IMR-90 (cell line): Measurements from ENCODE around the gene LGALS4. TPM values are rescaled to one million over a fixed set of nuclear protein-coding genes. Genes with fewer than 3 reads are reported as not detected.
A peak's percentile ranks its signal among the peaks of the same experiment; 100 is the strongest.

Source experiments
- ATAC-seq: fragments of 200-7000 bp; cut with Tn5 transposase; 2 replicates; pipeline ENCODE4 v1.9.1; 2020; ENCODE audit warnings: low read depth, mild to moderate bottlenecking, moderate library complexity
- BruUV-seq: library from RNA; stranded (reverse); fragments of 400-500 nt; replicated peaks from 2 replicates; lab custom pipeline; 2021; lab: Mats Ljungman, UMichigan
- CTCF ChIA-PET: fragments of 300-600 bp; formaldehyde crosslinking; extraction: SDS; loops from one replicate; lab custom pipeline; 2021; ENCODE audit warnings: antibody characterized with exemption; lab: Yijun Ruan, JAX
- POLR2A ChIA-PET: fragments of 300-600 bp; sonication (Branson Sonifier 250); formaldehyde crosslinking; loops from one replicate; lab custom pipeline; 2022; ENCODE audit warnings: antibody characterized with exemption; ENCODE audit not compliant: unreplicated experiment; lab: Charles Lee
- DNase-seq: peaks from one replicate; pipeline ENCODE4 v3.0.0; 2013
- H2AFZ ChIP-seq: replicated peaks from 2 replicates; pipeline ENCODE3; 2013; ENCODE audit warnings: low read length, mild to moderate bottlenecking; ENCODE audit not compliant: poor library complexity
- H2AK5ac ChIP-seq: 2 replicates; pipeline ENCODE4 v1.6.1; 2013; ENCODE audit warnings: low read depth, low read length, inconsistent platforms
- H2AK9ac ChIP-seq: replicated peaks from 2 replicates; pipeline ENCODE3; 2013; ENCODE audit warnings: mild to moderate bottlenecking, low read depth, low read length, moderate library complexity; ENCODE audit not compliant: poor library complexity
- H2BK120ac ChIP-seq: 2 replicates; pipeline ENCODE4 v1.6.1; 2013; ENCODE audit warnings: low read depth, low read length, inconsistent platforms
- H2BK15ac ChIP-seq: 3 replicates; pipeline ENCODE4 v1.6.1; 2013; ENCODE audit warnings: low read depth, low read length, inconsistent platforms
- H2BK20ac ChIP-seq: 2 replicates; pipeline ENCODE4 v1.6.1; 2013; ENCODE audit warnings: low read depth, mild to moderate bottlenecking, inconsistent platforms, low read length, moderate library complexity
- H2BK5ac ChIP-seq: 2 replicates; pipeline ENCODE4 v1.6.1; 2013; ENCODE audit warnings: mild to moderate bottlenecking, low read depth, low read length, inconsistent platforms; ENCODE audit not compliant: poor library complexity, severe bottlenecking
- H3K14ac ChIP-seq: replicated peaks from 2 replicates; pipeline ENCODE4 v1.6.1; 2013; ENCODE audit warnings: low read depth, low read length, inconsistent platforms
- H3K18ac ChIP-seq: 2 replicates; pipeline ENCODE4 v1.6.1; 2013; ENCODE audit warnings: low read depth, low read length, control low read depth
- H3K23ac ChIP-seq: 2 replicates; pipeline ENCODE4 v1.6.1; 2013; ENCODE audit warnings: low read depth, low read length, inconsistent platforms
- H3K27ac ChIP-seq: 2 replicates; pipeline ENCODE4 v1.5.1; 2013; ENCODE audit warnings: mild to moderate bottlenecking, control low read depth, low read length; ENCODE audit not compliant: insufficient read depth
- H3K27me3 ChIP-seq: 2 replicates; pipeline ENCODE4 v1.6.1; 2013; ENCODE audit warnings: low read length; ENCODE audit not compliant: control insufficient read depth, insufficient read depth
- H3K36me3 ChIP-seq: 2 replicates; pipeline ENCODE4 v1.6.1; 2013; ENCODE audit warnings: low read length, mixed read lengths; ENCODE audit not compliant: control insufficient read depth, insufficient read depth
- H3K4ac ChIP-seq: 2 replicates; pipeline ENCODE4 v1.6.1; 2013; ENCODE audit warnings: low read depth, low read length, inconsistent platforms
- H3K4me1 ChIP-seq: 2 replicates; pipeline ENCODE4 v1.6.1; 2013; ENCODE audit warnings: low read length, mixed read lengths; ENCODE audit not compliant: control insufficient read depth, insufficient read depth
- H3K4me2 ChIP-seq: 2 replicates; pipeline ENCODE4 v1.6.1; 2013; ENCODE audit warnings: low read depth, mild to moderate bottlenecking, control low read depth, low read length, moderate library complexity
- H3K4me3 ChIP-seq: 2 replicates; pipeline ENCODE4 v1.5.1; 2013; ENCODE audit warnings: low read depth, mild to moderate bottlenecking, control low read depth, low read length, moderate library complexity; ENCODE audit not compliant: insufficient read depth
- H3K56ac ChIP-seq: 2 replicates; pipeline ENCODE4 v1.6.1; 2013; ENCODE audit warnings: low read length, inconsistent platforms; ENCODE audit not compliant: insufficient read depth; ENCODE audit errors: extremely low read depth
- H3K79me1 ChIP-seq, 2 experiments: 2 replicates each; pipeline ENCODE4 v1.6.1; 2013; ENCODE audit warnings: low read length in 2 of 2, inconsistent platforms in 1 of 2, low read depth in 1 of 2
- H3K9ac ChIP-seq: 2 replicates; pipeline ENCODE4 v1.6.1; 2013; ENCODE audit warnings: low read depth, low read length, control low read depth
- H3K9me1 ChIP-seq: 2 replicates; pipeline ENCODE4 v1.6.1; 2013; ENCODE audit warnings: low read length, inconsistent platforms; ENCODE audit not compliant: insufficient read depth
- H3K9me3 ChIP-seq: 2 replicates; pipeline ENCODE4 v1.6.1; 2013; ENCODE audit warnings: low read length; ENCODE audit not compliant: control insufficient read depth, insufficient read depth
- H4K20me1 ChIP-seq: 2 replicates; pipeline ENCODE4 v1.6.1; 2013; ENCODE audit warnings: low read length, inconsistent platforms; ENCODE audit not compliant: insufficient read depth
- H4K5ac ChIP-seq: 2 replicates; pipeline ENCODE4 v1.6.1; 2013; ENCODE audit warnings: mild to moderate bottlenecking, low read depth, low read length, control low read depth
- H4K8ac ChIP-seq, 2 experiments: 2 replicates each; pipeline ENCODE4 v1.6.1; 2013; ENCODE audit warnings: low read depth in 2 of 2, low read length in 2 of 2, control low read depth in 1 of 2, inconsistent platforms in 1 of 2
- H4K91ac ChIP-seq: 2 replicates; pipeline ENCODE4 v1.6.1; 2013; ENCODE audit warnings: low read depth, low read length, inconsistent platforms; ENCODE audit not compliant: insufficient read depth
- BHLHE40 ChIP-seq: fragments of 150-350 bp; IDR thresholded peaks from 2 replicates; pipeline ENCODE4 v1.6.1; 2016; ENCODE audit warnings: mild to moderate bottlenecking, low read depth, low read length
- CEBPB ChIP-seq: IDR thresholded peaks from 2 replicates; pipeline ENCODE4 v1.6.1; 2012; ENCODE audit warnings: low read depth, low read length, improper control_type of control experiment
- CHD1 ChIP-seq: IDR thresholded peaks from 2 replicates; pipeline ENCODE4 v1.6.1; 2012; ENCODE audit warnings: low read depth, low read length, improper control_type of control experiment
- CTCF ChIP-seq: conservative IDR thresholded peaks from 2 replicates; pipeline ENCODE4 v1.5.1; 2012; ENCODE audit warnings: mild to moderate bottlenecking, low read depth, low read length, improper control_type of control experiment
- ELK1 ChIP-seq: fragments of 150-350 bp; IDR thresholded peaks from 2 replicates; pipeline ENCODE4 v1.6.1; 2016; ENCODE audit warnings: low read depth, mild to moderate bottlenecking, low read length, moderate library complexity, borderline replicate concordance
- FOS ChIP-seq: fragments of 150-350 bp; IDR thresholded peaks from 2 replicates; pipeline ENCODE4 v1.6.1; 2016; ENCODE audit warnings: low read depth, low read length
- MAFK ChIP-seq: IDR thresholded peaks from 2 replicates; pipeline ENCODE4 v1.6.1; 2012; ENCODE audit warnings: low read depth, low read length, improper control_type of control experiment
- MAZ ChIP-seq: IDR thresholded peaks from 2 replicates; pipeline ENCODE4 v1.6.1; 2012; ENCODE audit warnings: low read depth, mild to moderate bottlenecking, low read length, improper control_type of control experiment, moderate library complexity, borderline replicate concordance
- NFE2L2 ChIP-seq: fragments of 150-350 bp; IDR thresholded peaks from 2 replicates; pipeline ENCODE4 v1.6.1; 2016; ENCODE audit warnings: low read depth, mild to moderate bottlenecking, low read length
- POLR2A ChIP-seq: IDR thresholded peaks from 2 replicates; pipeline ENCODE4 v1.6.1; 2012; ENCODE audit warnings: mild to moderate bottlenecking, low read depth, low read length
- RAD21 ChIP-seq: IDR thresholded peaks from 2 replicates; pipeline ENCODE4 v1.6.1; 2012; ENCODE audit warnings: low read length, improper control_type of control experiment
- RCOR1 ChIP-seq: IDR thresholded peaks from 2 replicates; pipeline ENCODE4 v1.6.1; 2012; ENCODE audit warnings: mild to moderate bottlenecking, low read length, improper control_type of control experiment; ENCODE audit not compliant: insufficient replicate concordance
- RFX5 ChIP-seq: IDR thresholded peaks from 2 replicates; pipeline ENCODE4 v1.8.0; 2012; ENCODE audit warnings: low read depth, mild to moderate bottlenecking, low read length, moderate library complexity
- SMC3 ChIP-seq: fragments of 150-350 bp; IDR thresholded peaks from 2 replicates; pipeline ENCODE4 v1.6.1; 2016; ENCODE audit warnings: low read depth, mild to moderate bottlenecking, antibody characterized with exemption, low read length, moderate library complexity
- USF2 ChIP-seq: fragments of 150-350 bp; IDR thresholded peaks from 2 replicates; pipeline ENCODE4 v1.6.1; 2017; ENCODE audit warnings: mild to moderate bottlenecking, antibody characterized with exemption, low read length, low read depth
- WGBS, 2 experiments: methylation state at CpG; one replicate each; pipeline versions ENCODE4 v1.1.5 to v1.1.7; 2013; ENCODE audit warnings: missing lambda C conversion rate in 2 of 2; ENCODE audit not compliant: insufficient read length in 1 of 2; ENCODE audit errors: extremely low coverage in 2 of 2; 5-methylcytosine and 5-hydroxymethylcytosine counted together
- dilution Hi-C: fragments of 300-500 bp; cut with HindIII; formaldehyde crosslinking; loops from one replicate; pipeline ENCODE4 v1.14.3; 2018; ENCODE audit warnings: low sequenced_read_pairs; ENCODE audit not compliant: unreplicated experiment
- in situ Hi-C: fragments of 300-500 bp; cut with MboI; formaldehyde crosslinking; loops from 3 replicates; pipeline ENCODE4 v1.14.3; 2019; ENCODE audit warnings: low sequenced_read_pairs, inconsistent platforms, mixed read lengths
- intact Hi-C: fragments of 100-400 bp; cut with micrococcal nuclease; formaldehyde crosslinking; loops from 2 replicates; pipeline ENCODE4 v1.10.0; 2022
- polyA plus RNA-seq, 3 experiments: library from polyadenylated mRNA; depleted of rRNA; stranded (reverse); fragments of >200 nt; gene quantifications; 2 replicates each; pipeline ENCODE4 v1.2.3, GENCODE V29; 2012; ENCODE audit warnings: low replicate concordance in 1 of 3
- total RNA-seq: library from RNA; depleted of rRNA; stranded (reverse); fragments of >200 nt; gene quantifications from 2 replicates; pipeline ENCODE4 v1.2.3, GENCODE V29; 2012

LGALS4 gene
- total and polyA plus RNA-seq, 2 of the 4 experiments (the other 2 are of a cell fraction): 0.29 TPM; not detected in 1

- H4K91ac ChIP-seq: peak overlapping the region; percentile 41; the same call in 1 of the 2 replicates
- no peak overlapping the region for H4K5ac ChIP-seq
- BruUV-seq: no TSS peak
- no peaks in the 10 kb centered on the region for H3K79me1 ChIP-seq
- no peak overlapping the region; the same call in 1 of the 2 replicates for H3K14ac ChIP-seq
- H3K9ac ChIP-seq: no peak overlapping the region
- no peaks in the 10 kb centered on the region for H3K36me3 ChIP-seq
- peaks cover 2% of the 10 kb centered on the region; the same call in 1 of the 2 replicates for H3K27me3 ChIP-seq
- H4K20me1 ChIP-seq: no peaks in the 10 kb centered on the region; the same call in 1 of the 2 replicates
- 0 out of 2 replicates have a peak, but pooled peaks cover 2% of the 10 kb centered on the region for H3K4me1 ChIP-seq
- ChIA-PET CTCF (no interaction called here), POLR2A (no interaction called here)
- no peaks in the 10 kb centered on the region for H3K9me3 ChIP-seq
- H3K18ac ChIP-seq: no peak overlapping the region
- H3K4ac ChIP-seq: no peak overlapping the region; the same call in 1 of the 2 replicates
- peak overlapping the region; percentile 7; the same call in 1 of the 2 replicates for H2AK5ac ChIP-seq
- no peak overlapping the region for H3K27ac ChIP-seq
- H3K9me1 ChIP-seq: peaks cover 5% of the 10 kb centered on the region; the same call in 1 of the 2 replicates
- ATAC-seq: no peak
- no peak overlapping the region for H3K56ac ChIP-seq
- peak overlapping the region; percentile 23; the same call in 1 of the 3 replicates for H2BK15ac ChIP-seq
- peak overlapping the region; percentile 9; the same call in 1 of the 2 replicates for H2BK20ac ChIP-seq
- dilution Hi-C loops: no loop called here
- H3K4me2 ChIP-seq: no peak overlapping the region
- H2BK5ac ChIP-seq: peak overlapping the region; percentile 10
- 82% methylated on average over 7 of the region's 12 CpGs; no CpG with 5 or more reads in 1 of the 2 experiments for WGBS, 2 experiments
- H3K23ac ChIP-seq: no peak overlapping the region
- no peak overlapping the region for H3K4me3 ChIP-seq
- H2BK120ac ChIP-seq: peak overlapping the region; percentile 56; the same call in 1 of the 2 replicates
- H2AFZ ChIP-seq: no peak overlapping the region
- no peak overlapping the region for H4K8ac ChIP-seq
- intact Hi-C loops: no loop called here
- H2AK9ac ChIP-seq: no peak overlapping the region
- DNase-seq: no peak
- in situ Hi-C loops: no loop called here
- TF ChIP-seq RFX5 (no peak), USF2 (no peak), FOS (no peak), CTCF (no peak), POLR2A (no peak), CEBPB (no peak), BHLHE40 (no peak), MAZ (no peak), CHD1 (no peak), ELK1 (no peak), SMC3 (no peak), RCOR1 (no peak), RAD21 (no peak), NFE2L2 (no peak), MAFK (no peak)
These were observed 11.2 kb downstream of the LGALS4 start for GRCh38 chr19:38801359-38802095.
